Omental fat pad (tissue), 4 donors: Measurements from ENCODE around the gene NTRK1. TPM values are rescaled to one million over a fixed set of nuclear protein-coding genes. Genes with fewer than 3 reads are reported as not detected.

Experiments
- ATAC-seq: fragments of 150-250 bp; one replicate; pipeline ENCODE4 v1.9.1; 2016; ENCODE audit warnings: mild to moderate bottlenecking, moderate library complexity; ENCODE audit not compliant: low FRiP score
- DNase-seq: peaks from one replicate; pipeline ENCODE4 v3.0.0-alpha.2; 2019; ENCODE audit warnings: low spot score
- total RNA-seq, 4 donors: library from RNA; depleted of rRNA; stranded (reverse); fragments of >200 nt; gene quantifications; one replicate each; pipeline ENCODE4 v1.1.0, GENCODE V29; 2016
- TF ChIP-seq, protein P1 (sequence below), 3 donors: fragments of 450-650 bp; IDR thresholded peaks; one replicate each; pipeline ENCODE4 v1.5.1; 2016 to 2017; ENCODE audit warnings: antibody characterized with exemption in 3 of 3, mild to moderate bottlenecking in 3 of 3, moderate library complexity in 2 of 3

The NTRK1 gene
- total RNA-seq, 4 donors from 2014 or later, result 1.3 to 6.3 (median 1.6) TPM

DNA sequence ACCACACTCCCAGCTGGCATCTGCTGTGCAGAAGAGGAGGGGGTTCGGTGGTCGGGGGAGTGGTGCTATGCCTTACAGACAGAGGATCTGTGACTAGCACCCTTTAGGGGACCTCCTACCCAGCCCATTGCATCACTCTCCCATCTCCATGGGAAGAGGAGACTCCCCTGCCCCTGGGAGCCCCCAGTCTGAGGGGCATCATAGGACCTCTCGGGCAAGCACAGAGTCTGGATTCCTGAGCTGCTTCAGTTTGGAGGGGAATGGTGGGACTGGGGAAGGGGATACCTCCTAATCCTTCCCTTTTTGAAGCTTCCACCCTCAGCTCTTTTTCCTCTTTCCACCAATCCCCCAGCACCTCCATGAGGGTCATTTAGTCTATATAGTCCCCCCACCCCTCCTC is 3.1 kb upstream of the NTRK1 start:
- DNase-seq (no peak), ATAC-seq (no peak)
- TF ChIP-seq, protein P1, sequence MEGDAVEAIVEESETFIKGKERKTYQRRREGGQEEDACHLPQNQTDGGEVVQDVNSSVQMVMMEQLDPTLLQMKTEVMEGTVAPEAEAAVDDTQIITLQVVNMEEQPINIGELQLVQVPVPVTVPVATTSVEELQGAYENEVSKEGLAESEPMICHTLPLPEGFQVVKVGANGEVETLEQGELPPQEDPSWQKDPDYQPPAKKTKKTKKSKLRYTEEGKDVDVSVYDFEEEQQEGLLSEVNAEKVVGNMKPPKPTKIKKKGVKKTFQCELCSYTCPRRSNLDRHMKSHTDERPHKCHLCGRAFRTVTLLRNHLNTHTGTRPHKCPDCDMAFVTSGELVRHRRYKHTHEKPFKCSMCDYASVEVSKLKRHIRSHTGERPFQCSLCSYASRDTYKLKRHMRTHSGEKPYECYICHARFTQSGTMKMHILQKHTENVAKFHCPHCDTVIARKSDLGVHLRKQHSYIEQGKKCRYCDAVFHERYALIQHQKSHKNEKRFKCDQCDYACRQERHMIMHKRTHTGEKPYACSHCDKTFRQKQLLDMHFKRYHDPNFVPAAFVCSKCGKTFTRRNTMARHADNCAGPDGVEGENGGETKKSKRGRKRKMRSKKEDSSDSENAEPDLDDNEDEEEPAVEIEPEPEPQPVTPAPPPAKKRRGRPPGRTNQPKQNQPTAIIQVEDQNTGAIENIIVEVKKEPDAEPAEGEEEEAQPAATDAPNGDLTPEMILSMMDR (IDR thresholded peaks at IDR 0.05), result no peak

DNA sequence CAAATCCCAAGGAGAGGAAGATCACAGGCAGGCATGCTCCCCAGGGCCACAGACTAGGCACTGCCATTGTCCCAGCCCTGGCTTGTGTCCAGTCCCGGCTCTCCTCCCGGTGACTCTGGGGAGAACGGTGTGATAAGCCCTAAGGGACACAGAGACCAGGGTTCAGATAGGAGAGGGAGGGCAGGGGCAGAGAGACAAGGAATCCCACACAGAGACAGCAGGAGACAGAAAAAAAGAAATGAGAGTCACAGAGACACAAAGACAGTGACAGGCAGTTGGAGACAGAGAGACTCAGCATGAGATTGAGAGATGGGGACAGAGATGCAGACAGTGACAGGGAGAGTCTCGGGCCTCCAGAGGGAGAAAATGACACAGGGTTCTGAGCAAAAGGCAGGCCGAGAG is 2.1 kb upstream of the NTRK1 start:
- TF ChIP-seq, protein P1 (IDR thresholded peaks at IDR 0.05), result no peak
- no peak for ATAC-seq
- DNase-seq, result no peak

GRCh38 chr1:156858959-156859522 is 1.6 kb upstream of the NTRK1 start, which contains the start of gene INSRR:
Gene INSRR, minus strand, starts transcription at chr1:156859117. Its CDS starts 496 bp downstream, at chr1:156858621.
- TF ChIP-seq, protein P1 (IDR thresholded peaks at IDR 0.05), result no peak
- ATAC-seq (no peak), DNase-seq (no peak)

GRCh38 chr1:156859523-156860112 is 1.0 kb upstream of the NTRK1 start:
- no peak for ATAC-seq
- no peak for DNase-seq
- TF ChIP-seq, protein P1 (IDR thresholded peaks at IDR 0.05), result no peak

- DNase-seq (no peak), ATAC-seq (peak; percentile 63)
- TF ChIP-seq, protein P1 (IDR thresholded peaks at IDR 0.05), result peak in 1 of 3 donors; percentile 19
Measured at GRCh38 chr1:156860113-156860627, 495 bp upstream of the NTRK1 start.

DNA sequence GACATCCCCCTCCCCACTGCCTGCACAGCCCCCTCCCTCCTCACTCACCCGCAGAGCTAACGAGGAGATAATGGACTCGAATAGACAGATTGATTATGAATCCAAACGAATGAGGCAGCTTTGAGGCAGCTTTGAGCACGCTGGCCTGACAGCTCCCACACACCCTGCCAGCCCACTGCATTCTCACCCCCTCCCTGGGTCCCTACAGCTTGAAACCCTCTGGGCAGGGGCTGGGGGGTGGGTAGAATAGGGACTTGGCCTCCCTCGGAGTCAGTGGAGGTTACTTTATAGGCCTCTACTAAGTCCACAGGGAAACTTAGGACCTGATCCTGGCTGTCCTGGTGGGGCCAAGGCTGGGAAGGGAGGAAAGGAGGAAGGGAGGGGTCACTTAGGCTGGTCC is 1.9 kb downstream of the NTRK1 start:
- TF ChIP-seq, protein P1 (IDR thresholded peaks at IDR 0.05), result no peak
- ATAC-seq, result no peak
- DNase-seq, result no peak
